GM12873 (cell line): ENCODE measurements around the gene SCUBE1.

Source experiments
- TF ChIP-seq, protein P1 (sequence below): IDR thresholded peaks from 2 replicates; pipeline ENCODE4 v1.5.1; 2012; ENCODE audit warnings: low read depth, mild to moderate bottlenecking, moderate library complexity, low read length, control low read depth; ENCODE audit not compliant: insufficient read depth; ENCODE audit errors: missing control alignments

The SCUBE1 gene

DNA sequence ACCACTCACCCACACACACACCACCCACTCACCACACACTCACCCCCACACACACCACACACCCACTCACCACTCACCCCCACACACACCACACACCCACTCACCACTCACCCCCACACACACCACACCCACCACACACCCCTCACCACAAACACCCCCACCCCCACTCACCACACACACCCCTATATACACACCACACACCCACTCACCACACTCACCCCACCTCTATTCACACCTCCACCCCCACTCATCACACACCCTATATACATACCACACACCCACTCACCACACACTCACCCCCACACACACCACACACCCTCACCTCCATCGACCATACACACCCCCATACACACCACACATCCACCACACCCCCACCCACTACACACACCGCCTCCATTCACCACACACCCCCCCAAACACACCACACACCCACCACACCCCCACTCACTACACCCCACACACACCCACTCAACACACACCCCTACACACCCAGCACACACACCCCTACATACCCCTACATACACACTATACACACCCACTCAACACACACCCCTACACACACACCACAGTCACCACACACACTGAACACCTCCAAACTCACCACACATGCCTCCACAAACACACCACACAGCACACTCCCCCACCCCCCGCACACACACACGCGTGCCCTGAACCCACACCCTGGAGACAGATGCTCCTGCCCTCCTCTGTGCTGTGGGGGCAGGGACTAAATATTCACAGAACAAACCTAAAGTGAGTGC lies 137.2 kb downstream of the SCUBE1 start:
- TF ChIP-seq, protein P1, sequence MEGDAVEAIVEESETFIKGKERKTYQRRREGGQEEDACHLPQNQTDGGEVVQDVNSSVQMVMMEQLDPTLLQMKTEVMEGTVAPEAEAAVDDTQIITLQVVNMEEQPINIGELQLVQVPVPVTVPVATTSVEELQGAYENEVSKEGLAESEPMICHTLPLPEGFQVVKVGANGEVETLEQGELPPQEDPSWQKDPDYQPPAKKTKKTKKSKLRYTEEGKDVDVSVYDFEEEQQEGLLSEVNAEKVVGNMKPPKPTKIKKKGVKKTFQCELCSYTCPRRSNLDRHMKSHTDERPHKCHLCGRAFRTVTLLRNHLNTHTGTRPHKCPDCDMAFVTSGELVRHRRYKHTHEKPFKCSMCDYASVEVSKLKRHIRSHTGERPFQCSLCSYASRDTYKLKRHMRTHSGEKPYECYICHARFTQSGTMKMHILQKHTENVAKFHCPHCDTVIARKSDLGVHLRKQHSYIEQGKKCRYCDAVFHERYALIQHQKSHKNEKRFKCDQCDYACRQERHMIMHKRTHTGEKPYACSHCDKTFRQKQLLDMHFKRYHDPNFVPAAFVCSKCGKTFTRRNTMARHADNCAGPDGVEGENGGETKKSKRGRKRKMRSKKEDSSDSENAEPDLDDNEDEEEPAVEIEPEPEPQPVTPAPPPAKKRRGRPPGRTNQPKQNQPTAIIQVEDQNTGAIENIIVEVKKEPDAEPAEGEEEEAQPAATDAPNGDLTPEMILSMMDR: no peak

DNA sequence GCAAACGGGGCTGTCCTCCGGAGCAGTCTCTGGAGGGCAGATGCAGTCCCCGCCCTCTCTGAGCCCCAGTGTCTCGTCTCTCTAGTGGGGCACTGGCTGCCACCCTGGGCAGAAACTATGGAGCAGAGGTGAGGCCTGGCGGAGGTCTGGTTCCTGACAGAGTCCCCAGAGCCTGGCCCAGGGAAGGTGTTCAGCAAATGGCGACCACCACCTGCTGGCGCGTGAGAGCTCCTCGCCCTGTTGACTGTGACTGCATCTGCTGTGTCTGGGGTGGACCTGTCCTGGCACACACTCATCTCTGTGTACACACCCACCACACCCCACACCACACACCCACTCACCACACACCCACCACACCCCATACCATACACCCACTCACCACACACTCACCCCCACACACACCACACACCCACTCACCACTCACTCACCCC lies 137.9 kb downstream of the SCUBE1 start:
- TF ChIP-seq, protein P1: no peak

DNA sequence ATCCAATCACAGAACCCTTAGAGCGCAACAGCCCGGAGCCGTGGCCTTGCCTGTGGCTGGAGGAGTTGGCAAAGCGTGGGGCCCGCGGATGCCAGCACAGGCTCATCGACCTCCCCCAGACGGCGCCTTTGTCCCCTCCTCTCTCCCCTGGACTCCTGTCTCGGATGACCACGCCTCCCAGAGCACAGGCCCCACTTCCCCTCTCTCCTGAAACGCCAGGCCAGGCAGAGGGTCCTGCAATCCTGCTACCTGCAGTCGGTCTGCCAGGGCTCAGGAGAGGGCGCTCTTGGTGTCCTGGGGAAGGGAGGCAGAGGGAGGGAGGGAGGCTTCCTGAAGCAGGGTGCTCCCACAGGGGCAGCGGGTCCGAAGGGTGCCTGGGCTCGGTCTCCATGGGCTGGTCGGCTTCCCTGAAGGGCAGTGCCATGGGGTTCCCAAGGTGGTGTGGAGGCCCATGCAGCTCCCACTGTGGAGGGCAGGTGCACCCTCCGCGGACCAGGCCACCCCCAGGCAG lies 139.6 kb downstream of the SCUBE1 start:
- TF ChIP-seq, protein P1: no peak

DNA sequence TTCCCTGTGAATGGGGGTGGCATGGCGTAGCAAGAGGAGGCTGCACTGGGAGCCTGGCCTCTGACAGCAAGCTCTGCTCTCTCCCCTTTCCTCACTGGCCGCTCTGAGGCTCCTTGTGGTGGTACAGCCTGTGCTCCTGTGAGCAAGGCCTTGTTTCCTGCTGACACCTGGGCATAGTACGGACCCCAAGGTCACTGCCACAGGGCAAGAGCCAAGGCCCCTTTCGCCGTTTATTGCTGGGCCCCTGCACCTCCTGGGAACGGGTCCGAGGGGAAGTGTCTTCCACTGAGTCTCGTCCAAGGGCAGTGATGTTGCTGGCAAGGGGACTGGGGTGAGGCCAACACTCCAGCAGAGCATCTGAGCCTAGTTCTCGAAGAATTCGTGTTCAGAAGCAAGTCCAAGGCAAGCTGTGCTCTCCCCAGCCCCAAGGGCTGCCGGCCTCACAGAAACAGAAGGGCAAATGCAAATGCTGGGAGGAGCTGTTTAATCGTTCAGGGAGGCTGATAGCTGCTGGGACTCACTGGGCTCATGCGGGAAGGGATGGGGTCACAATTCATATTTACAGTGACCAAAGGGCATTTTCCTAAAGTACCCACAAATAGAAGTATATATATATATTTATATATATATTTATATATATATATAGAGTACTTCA lies 140.3 kb downstream of the SCUBE1 start:
- TF ChIP-seq, protein P1: no peak

DNA sequence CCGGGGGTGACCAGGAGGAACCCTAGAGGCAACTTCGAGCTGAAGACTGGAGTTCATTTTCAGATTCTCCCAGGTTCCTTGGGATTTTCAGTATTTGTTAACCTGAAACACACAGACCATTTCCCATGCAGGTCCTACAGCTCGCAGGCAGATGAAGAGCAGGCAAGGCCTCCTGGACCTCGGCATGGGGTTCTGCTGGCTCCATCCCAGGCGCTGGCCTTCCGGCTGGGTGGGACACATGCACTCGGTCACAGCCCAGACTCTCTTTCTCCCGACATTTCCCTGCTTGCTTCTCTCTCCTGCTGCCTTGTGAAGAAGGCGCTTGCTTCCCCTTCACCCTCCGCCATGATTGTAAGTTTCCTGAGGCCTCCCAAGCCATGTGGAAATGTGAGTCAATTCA lies 140.8 kb downstream of the SCUBE1 start:
- TF ChIP-seq, protein P1: no peak

DNA sequence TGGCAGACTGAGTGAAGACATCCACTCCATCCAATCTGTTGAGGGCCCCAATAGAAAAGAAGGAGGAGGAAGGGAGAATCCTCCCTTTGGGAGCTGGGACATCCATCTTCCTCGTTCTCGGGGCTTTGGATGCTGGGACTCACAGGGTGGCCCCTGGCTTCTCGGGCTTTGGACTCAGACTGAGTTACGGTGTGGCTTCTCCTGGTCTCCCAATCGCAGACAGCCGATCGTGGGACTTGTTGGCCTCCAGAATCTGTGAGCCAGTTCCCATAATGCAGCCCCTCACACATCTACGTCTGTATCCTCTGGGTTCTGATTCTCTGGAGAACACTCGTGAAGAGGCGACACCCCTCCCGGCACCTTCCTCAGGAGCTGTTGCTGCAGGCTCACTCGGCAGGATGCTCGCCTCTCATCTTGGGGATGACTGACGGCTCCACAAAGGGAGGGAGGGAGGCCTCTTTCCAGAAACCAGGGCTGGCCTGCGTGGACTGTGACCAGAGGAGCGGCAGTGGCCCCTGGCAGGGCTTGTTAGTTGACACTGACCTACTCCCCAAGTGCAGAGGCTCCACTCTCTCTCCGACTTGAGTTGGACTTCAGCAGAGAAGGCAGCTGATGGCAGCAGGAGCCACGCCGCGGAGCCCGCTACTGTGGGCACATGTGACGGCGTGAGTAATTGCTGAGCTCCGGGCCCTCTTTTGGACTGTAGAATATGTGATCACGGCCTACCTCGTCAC lies 141.5 kb downstream of the SCUBE1 start:
- TF ChIP-seq, protein P1: no peak

DNA sequence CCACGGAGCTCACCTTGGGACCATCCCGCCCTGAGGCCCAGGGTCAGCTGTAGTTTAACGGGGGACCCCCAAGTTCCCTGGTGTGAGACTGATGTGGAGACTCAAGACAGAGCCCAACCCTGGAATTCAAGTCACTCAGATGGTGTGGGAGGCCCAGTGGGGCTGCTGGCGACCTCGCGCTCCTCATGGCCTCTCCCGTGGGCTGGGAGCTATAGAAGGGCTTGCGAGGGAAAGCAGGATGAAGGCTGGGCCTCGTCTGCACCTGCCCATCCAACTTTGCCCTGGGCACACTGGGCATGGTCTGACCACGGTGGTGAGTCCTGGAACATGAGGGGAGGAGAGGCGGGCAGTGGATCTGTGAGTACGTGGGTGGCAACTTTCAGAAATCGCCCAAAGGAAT lies 142.6 kb downstream of the SCUBE1 start:
- TF ChIP-seq, protein P1: no peak
